Naive thymus-derived CD8-positive, alpha-beta T cell (primary cell): ENCODE results near the gene AKAP6. TPM values are rescaled to one million over a fixed set of nuclear protein-coding genes. Genes with fewer than 3 reads are reported as not detected.

Source experiments
- ATAC-seq, 2 donors: fragments of 150-1000 bp; cut with Tn5 transposase in 1 of 2; sonication (Bioruptor Pico), chemical (Tn5 transposase) in 1 of 2; 1 replicate in 1 of 2; 2 replicates in 1 of 2; pipeline ENCODE4 v1.10.0; 2021; ENCODE audit warnings: mild to moderate bottlenecking in 2 of 2, moderate library complexity in 2 of 2
- POLR2A ChIA-PET: fragments of 350-600 bp; sonication (Branson Sonifier 250); formaldehyde crosslinking; loops from one replicate; lab custom pipeline; 2021; ENCODE audit warnings: antibody characterized with exemption; lab: Charles Lee
- DNase-seq, 10 donors: peaks; one replicate each; pipeline versions ENCODE4 v3.0.0 to v3.0.0-alpha.2; 2020 to 2022
- H3K27ac Mint-ChIP-seq, 10 donors: one replicate each; pipeline ENCODE4 v1.8.0; 2020 to 2022; ENCODE audit warnings: mild to moderate bottlenecking in 10 of 10, mixed read lengths in 10 of 10, moderate library complexity in 4 of 10, inconsistent platforms in 1 of 10
- H3K27me3 Mint-ChIP-seq, 5 donors: one replicate each; pipeline ENCODE4 v1.8.0; 2021 to 2022; ENCODE audit warnings: mixed read lengths in 5 of 5
- H3K36me3 Mint-ChIP-seq, 3 donors: one replicate each; pipeline ENCODE4 v1.8.0; 2020 to 2022; ENCODE audit warnings: mixed read lengths in 3 of 3, mild to moderate bottlenecking in 2 of 3, inconsistent platforms in 1 of 3
- H3K4me1 Mint-ChIP-seq, 4 donors: one replicate each; pipeline ENCODE4 v1.8.0; 2021 to 2022; ENCODE audit warnings: mixed read lengths in 4 of 4
- H3K4me3 Mint-ChIP-seq, 10 donors: one replicate each; pipeline ENCODE4 v1.8.0; 2020 to 2022; ENCODE audit warnings: mild to moderate bottlenecking in 10 of 10, mixed read lengths in 10 of 10, moderate library complexity in 6 of 10, inconsistent platforms in 1 of 10
- H3K9me3 Mint-ChIP-seq, 9 donors: one replicate each; pipeline ENCODE4 v1.8.0; 2020 to 2022; ENCODE audit warnings: mixed read lengths in 9 of 9, mild to moderate bottlenecking in 3 of 9, inconsistent platforms in 1 of 9, moderate library complexity in 1 of 9
- polyA plus RNA-seq, 3 donors: library from polyadenylated mRNA; unstranded; fragments of 300-500 nt; fragmentation: Illumina TruSeq; gene quantifications; one replicate each; pipeline ENCODE4 v1.2.3, GENCODE V29; 2021
- total RNA-seq, 8 experiments: library from RNA in 2 of 8; stranded (reverse) in 2 of 8; gene quantifications; one replicate each; pipeline ENCODE4 v1.2.3 and lab custom pipeline; 2021 to 2026

The AKAP6 gene
- total and polyA plus RNA-seq, 5 experiments from 2014 or later = 1.4 to 4.6 (median 3.2) TPM

DNA sequence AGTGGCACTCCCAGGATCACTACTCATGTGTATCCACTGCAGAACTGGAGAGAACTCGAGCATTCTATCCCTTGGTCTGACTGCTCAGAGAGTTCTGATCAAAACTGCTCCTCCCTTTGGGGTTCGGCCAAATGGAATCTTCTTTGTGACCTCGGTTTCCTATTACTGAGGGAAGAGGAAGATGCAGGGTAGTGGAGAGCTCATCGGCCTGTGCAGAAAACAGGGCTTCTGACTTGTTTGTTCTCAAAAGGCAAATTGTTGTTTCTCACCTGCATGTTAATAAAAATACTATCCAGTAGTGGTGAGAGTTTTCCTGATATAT lies 17.1 kb upstream of the AKAP6 start:
- H3K27ac Mint-ChIP-seq = no peak overlapping the region
- peaks cover 0 to 2% (median 0%) of the 10 kb centered on the region in 5 donors for H3K27me3 Mint-ChIP-seq
- H3K4me1 Mint-ChIP-seq = no peaks in the 10 kb centered on the region
- no peak overlapping the region for H3K4me3 Mint-ChIP-seq
- no peak for ATAC-seq
- H3K9me3 Mint-ChIP-seq = no peaks in the 10 kb centered on the region
- DNase-seq = no peak
- peaks cover 0 to 2% (median 0%) of the 10 kb centered on the region in 3 donors for H3K36me3 Mint-ChIP-seq
- POLR2A ChIA-PET = no interaction called here

DNA sequence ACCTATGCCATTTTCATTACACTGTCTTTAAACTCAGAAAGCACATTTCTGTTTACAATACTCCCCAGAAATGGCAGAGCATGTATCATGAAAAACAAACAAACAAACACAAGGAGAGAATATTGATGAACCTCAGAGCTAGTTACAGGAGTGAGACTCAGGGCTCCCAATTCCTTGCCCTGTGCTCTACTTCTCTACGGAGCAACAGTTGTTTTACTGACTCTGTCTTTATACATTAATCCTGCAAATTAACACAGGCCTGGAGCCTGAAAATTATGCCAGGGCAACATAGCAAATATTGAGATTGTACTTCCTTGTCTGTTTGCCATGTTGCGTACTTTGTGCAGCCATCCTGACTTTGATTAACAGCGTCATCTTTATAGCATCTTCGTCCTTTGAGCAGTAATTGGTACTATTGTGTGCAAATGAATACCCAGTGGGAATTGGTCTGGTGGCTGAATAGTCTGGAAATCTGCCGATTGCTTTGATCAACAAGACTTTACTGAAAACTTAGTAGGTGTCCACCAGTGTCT lies 15.2 kb upstream of the AKAP6 start:
- no peaks in the 10 kb centered on the region for H3K4me1 Mint-ChIP-seq
- peaks cover 0 to 5% (median 4%) of the 10 kb centered on the region in 5 donors for H3K27me3 Mint-ChIP-seq
- H3K36me3 Mint-ChIP-seq = peaks cover 0 to 2% (median 0%) of the 10 kb centered on the region in 3 donors
- POLR2A ChIA-PET = interaction anchor here (0.6 kb wide), 1 partner anchor 1330 kb away, joined by 7 read pairs; no protein-coding TSS in a partner anchor
- H3K27ac Mint-ChIP-seq = no peak overlapping the region
- no peaks in the 10 kb centered on the region for H3K9me3 Mint-ChIP-seq
- DNase-seq (no peak), ATAC-seq (no peak)
- H3K4me3 Mint-ChIP-seq = no peak overlapping the region

DNA sequence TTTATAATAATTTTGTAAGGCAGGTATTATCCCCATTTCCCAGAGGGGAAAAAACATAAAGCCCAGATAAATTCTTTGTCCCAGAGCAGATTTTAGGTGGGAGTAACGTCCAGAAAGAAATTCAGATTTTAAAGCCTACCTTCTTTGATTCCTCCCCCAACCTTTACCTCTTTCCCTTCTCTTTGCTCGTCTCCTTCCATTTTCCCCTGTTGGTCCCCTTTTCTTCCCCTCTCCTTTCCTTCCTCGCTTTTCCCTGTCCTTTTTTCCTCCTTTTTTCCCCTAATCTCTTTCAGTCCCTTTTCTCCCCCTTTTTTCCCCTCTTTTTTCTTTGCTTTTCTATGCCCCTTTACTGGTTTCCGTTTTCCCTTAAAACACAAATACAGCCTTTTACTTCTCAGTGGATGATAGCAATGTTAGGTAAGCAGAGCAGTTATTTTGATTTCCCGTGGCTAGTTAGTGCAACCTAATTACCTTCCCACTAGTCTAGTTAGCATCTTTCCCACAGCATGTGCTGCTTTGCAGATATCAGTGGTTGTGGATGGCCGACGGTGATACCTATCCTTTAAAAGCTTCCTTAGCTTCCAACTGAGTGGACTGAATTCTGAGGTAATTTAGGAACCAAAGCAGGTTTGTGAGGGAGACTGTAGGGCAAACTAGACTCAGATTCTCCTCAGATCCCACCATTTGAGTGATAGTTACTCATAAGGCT lies 10.9 kb upstream of the AKAP6 start:
- peaks cover 0 to 6% (median 0%) of the 10 kb centered on the region in 3 donors for H3K36me3 Mint-ChIP-seq
- POLR2A ChIA-PET = no interaction called here
- H3K9me3 Mint-ChIP-seq = no peaks in the 10 kb centered on the region

DNA sequence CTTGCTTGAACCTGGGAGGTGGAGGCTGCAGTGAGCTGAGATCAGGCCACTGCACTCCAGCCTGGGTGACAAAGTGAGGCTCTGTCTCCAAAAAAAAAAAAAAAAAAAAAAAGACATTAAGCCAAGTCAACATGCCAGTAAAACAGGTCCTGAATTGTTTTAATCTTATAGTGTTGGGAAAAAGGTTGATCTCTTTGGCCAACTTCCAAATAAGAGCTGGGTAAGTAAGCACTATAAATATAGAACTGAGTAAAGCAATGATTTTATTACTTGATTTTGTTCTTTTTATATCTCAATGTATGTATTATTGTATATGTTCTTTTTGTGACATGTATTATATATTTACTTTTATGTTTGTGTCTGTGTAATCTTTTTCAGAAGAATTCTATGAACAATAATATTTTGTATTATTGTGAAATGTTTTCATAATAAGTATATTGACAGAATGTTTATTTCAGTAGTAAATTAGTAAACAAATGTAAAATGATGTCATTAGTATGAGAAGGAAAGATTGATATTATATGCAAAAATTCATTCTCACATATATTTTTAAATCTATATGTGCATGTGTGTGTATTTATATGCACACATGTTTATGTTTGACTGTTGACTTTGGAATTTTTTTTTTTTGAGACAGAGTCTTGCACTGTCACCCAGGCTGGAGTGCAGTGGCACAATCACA lies 9.6 kb upstream of the AKAP6 start:
- Mint-ChIP-seq H3K4me1 (no peaks in the 10 kb centered on the region), H3K9me3 (peaks cover 0 to 3% (median 0%) of the 10 kb centered on the region in 9 donors), H3K36me3 (peaks cover 0 to 8% (median 3%) of the 10 kb centered on the region in 3 donors), H3K27me3 (peaks cover 0 to 5% (median 4%) of the 10 kb centered on the region in 5 donors), H3K4me3 (no peak overlapping the region), H3K27ac (no peak overlapping the region)
- no peak for DNase-seq
- no peak for ATAC-seq
- POLR2A ChIA-PET = no interaction called here

More for the DNA sequence above, 10.9 kb upstream of the AKAP6 start:
- ATAC-seq = no peak
- Mint-ChIP-seq H3K4me1 (no peaks in the 10 kb centered on the region), H3K27me3 (peaks cover 0 to 5% (median 4%) of the 10 kb centered on the region in 5 donors), H3K4me3 (no peak overlapping the region), H3K27ac (no peak overlapping the region)
- no peak for DNase-seq

DNA sequence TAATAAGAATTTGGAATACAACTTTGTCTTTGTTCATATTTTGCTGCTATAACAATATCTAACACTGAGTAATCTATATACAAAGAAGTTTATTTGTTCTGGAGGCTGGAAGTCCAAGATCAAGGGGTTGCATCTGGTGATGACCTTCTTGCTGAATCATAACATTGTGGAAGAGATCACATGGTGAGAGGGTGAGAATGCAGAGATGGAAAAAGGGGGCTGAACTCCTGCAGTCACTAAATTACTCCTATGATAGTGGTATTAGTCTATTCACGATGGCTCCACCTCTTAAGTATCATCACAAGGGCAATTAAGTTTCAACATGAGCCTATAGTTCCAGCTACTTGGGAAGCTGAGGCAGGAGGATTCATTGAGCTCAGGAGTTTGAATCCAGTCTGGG lies 4.5 kb upstream of the AKAP6 start:
- H3K27ac Mint-ChIP-seq = no peak overlapping the region
- POLR2A ChIA-PET = no interaction called here
- no peak for DNase-seq
- H3K4me1 Mint-ChIP-seq = peaks cover 2 to 12% (median 7%) of the 10 kb centered on the region in 4 donors
- no peak overlapping the region for H3K4me3 Mint-ChIP-seq
- no peak for ATAC-seq
- H3K27me3 Mint-ChIP-seq = peaks cover 0 to 2% (median 0%) of the 10 kb centered on the region in 5 donors
- peaks cover 0 to 16% (median 0%) of the 10 kb centered on the region in 9 donors for H3K9me3 Mint-ChIP-seq
- peaks cover 0 to 15% (median 3%) of the 10 kb centered on the region in 3 donors for H3K36me3 Mint-ChIP-seq

DNA sequence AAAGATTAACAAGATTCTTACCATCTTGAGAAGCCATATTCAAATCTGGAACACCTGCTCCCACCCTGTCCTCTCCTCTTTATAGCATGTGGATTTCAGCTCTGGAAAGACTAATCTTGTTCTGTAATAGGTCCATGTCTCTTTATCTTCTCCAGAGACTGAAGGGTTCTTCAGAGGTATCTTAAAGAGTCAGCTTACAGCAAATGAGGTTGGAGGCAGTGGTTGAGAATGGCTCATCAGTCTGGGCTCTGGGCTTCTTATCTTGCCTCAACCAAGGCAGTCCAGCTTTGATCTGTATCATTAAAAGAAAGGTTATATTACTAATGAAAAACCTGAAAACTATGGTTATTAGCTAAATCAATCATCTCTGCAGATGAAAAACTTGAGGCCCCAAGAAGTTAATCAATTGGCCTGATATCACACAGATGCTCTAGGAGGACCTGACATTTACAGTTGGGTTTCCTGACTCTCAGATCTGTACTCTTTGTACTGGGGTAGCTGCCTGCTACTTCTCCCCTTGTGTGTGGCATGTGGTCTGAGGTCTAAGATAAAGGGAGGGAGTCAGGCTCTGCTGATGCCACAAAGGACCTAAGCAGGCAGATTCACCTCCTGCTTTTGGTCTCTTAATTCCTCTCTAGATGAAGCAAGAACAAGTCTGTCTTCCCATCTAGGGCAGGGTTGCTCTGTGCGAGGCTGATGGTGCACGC lies 1.7 kb upstream of the AKAP6 start:
- no peak overlapping the region for H3K4me3 Mint-ChIP-seq
- ATAC-seq (peak; percentile 57 to 77), DNase-seq (peak in 5 of 10 donors; percentile 3 to 44 (median 13))

DNA sequence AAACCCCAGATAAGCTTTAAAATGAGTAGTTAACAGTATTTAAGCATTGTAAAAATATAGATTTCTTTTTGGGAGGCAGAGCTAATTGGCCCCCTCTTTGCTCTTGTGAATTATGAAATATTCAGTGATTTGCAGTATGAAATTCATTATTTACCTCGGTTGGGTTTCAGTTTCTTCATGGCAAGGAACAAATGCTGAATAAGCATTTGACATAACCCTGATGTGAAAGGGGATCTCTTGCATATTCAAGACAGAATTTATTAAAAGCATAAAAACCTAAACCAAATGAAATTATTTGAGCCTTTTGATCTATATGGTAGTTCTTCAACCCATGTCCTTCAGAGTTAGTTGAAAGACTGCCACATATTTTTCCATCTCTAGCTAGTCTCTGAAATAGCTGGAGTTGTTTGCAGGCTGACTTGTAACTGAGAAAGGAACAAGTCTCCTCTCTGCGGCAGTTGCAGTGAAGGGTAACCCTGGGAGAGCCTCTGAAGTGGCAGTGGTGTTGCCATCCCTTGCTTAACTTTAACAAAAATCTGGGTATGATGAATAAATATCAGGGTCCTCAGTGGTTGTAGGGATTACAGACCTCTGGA lies 690 bp downstream of the AKAP6 start:
- POLR2A ChIA-PET = no interaction called here
- no peak overlapping the region for H3K27ac Mint-ChIP-seq
- ATAC-seq = no peak
- no peaks in the 10 kb centered on the region for H3K27me3 Mint-ChIP-seq
- no peak for DNase-seq
- H3K4me3 Mint-ChIP-seq = no peak overlapping the region
- peaks cover 0 to 13% (median 0%) of the 10 kb centered on the region in 9 donors for H3K9me3 Mint-ChIP-seq
- peaks cover 0 to 5% (median 0%) of the 10 kb centered on the region in 3 donors for H3K36me3 Mint-ChIP-seq
- H3K4me1 Mint-ChIP-seq = peaks cover 2 to 12% (median 7%) of the 10 kb centered on the region in 4 donors

More for the DNA sequence above, 1.7 kb upstream of the AKAP6 start:
- peak overlapping the region in 4 of 10 donors; percentile 16 to 85 (median 56) for H3K27ac Mint-ChIP-seq
- peaks cover 0 to 10% (median 3%) of the 10 kb centered on the region in 3 donors for H3K36me3 Mint-ChIP-seq
- POLR2A ChIA-PET = no interaction called here
- H3K4me1 Mint-ChIP-seq = peaks cover 2 to 12% (median 7%) of the 10 kb centered on the region in 4 donors
- H3K27me3 Mint-ChIP-seq = no peaks in the 10 kb centered on the region
- peaks cover 0 to 16% (median 0%) of the 10 kb centered on the region in 9 donors for H3K9me3 Mint-ChIP-seq

DNA sequence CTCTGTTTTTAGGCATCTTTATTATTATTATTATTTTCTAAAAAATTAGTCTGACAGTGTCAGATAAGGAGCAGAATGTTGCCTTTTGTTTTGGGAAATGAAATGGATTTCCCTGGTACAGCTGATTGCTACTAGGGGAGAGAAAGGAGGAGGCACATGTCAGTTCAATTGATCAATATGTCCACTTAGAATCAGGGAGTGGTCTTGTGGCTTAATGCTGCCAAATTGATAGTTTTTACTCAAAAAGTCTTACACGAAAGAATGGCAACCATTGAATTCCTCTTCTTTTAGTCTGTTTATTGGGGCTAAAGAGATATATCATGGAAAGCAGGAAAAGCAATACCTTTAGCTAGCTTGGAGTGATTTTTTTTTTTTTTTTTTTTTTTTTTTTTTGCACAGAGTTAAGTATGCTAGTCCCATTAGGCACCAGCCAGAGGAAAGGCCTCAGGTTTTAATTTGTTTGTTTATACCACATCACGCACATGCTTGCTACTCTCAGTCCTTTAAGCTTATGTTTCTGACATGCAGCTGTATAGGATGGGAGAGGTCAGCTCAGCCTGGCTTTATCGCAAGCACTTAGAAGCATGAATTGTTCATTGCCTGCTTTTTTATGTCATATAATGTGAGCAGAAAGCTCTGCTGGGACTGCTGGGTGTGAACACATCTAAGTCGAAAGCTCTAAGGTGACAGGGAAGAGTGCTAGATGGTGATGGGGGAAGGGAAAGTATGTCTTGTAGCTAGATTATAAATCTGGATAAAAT lies 1.4 kb downstream of the AKAP6 start:
- Mint-ChIP-seq H3K4me1 (peaks cover 2 to 12% (median 7%) of the 10 kb centered on the region in 4 donors), H3K27me3 (no peaks in the 10 kb centered on the region), H3K27ac (no peak overlapping the region), H3K36me3 (no peaks in the 10 kb centered on the region), H3K9me3 (peaks cover 0 to 5% (median 0%) of the 10 kb centered on the region in 9 donors), H3K4me3 (no peak overlapping the region)
- DNase-seq (no peak), ATAC-seq (no peak)
- POLR2A ChIA-PET = no interaction called here

DNA sequence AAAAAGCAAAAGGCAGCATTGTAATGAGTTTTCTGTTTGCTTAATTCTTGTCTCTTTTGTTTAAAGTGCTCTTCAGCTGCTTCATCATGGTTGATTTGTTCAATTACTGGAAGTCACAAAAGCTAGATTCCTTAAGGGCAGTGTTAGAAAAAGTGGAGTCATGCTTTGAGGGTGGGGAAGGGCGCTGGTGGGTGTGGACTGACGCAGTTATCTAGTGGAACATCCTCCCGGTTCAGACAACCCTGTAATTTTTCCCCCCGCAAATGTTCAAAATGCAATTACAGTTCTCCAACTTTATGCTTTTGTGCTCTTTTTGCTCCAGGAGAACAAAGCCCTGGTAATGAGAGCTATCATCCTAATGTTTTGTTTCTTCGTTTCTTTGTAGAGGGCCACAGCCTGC lies 2.1 kb downstream of the AKAP6 start:
- Mint-ChIP-seq H3K4me3 (no peak overlapping the region), H3K27ac (no peak overlapping the region), H3K9me3 (no peaks in the 10 kb centered on the region), H3K36me3 (no peaks in the 10 kb centered on the region), H3K4me1 (peaks cover 2 to 12% (median 7%) of the 10 kb centered on the region in 4 donors), H3K27me3 (no peaks in the 10 kb centered on the region)
- ATAC-seq = no peak
- no peak for DNase-seq
- POLR2A ChIA-PET = no interaction called here

DNA sequence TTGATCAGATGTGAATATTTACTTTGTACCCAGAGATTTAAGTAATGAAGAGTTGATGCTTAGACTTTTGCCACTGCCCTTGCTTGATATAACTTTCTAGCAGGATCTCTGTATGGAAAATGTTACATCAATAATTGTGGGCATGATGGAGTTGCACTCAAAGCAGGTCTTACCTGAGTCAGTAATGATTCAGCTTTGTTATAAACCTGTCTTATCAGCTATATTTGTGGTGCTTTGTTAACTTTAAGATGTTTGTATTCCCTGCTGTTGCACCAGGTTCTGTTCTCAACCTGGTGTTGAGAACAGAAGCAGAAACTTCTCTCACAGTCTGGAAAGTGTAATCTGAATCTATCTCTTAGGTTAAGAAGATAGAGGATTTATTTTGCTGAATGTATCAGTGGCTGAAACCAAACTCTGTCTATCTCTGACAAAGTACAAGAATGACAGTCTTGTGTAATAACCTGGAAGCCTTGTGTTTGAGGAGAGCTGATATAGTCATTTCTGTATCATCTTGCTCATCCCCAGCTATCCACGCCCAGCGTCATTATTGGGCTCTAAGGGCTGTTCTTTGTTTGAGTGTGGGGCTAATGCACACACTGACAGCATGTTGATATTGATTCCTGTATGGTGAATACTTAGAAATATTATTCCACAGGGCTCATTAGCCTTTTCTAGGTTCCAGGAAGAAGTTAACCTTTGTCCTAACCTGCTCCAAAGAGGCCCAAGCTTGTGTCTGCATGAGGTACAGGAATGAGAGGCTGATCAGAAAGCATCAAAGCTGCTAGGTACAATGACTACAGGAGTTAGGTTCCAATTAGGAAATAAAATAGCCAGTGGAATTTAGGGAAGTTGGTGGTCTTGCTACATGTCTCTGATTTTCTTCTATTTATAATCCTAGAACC lies 3.6 kb downstream of the AKAP6 start:
- Mint-ChIP-seq H3K27ac (no peak overlapping the region), H3K36me3 (no peaks in the 10 kb centered on the region), H3K4me3 (no peak overlapping the region), H3K4me1 (peaks cover under 1 to 5% (median 4%) of the 10 kb centered on the region in 4 donors), H3K27me3 (no peaks in the 10 kb centered on the region), H3K9me3 (no peaks in the 10 kb centered on the region)
- DNase-seq (no peak), ATAC-seq (no peak)
- POLR2A ChIA-PET = no interaction called here

DNA sequence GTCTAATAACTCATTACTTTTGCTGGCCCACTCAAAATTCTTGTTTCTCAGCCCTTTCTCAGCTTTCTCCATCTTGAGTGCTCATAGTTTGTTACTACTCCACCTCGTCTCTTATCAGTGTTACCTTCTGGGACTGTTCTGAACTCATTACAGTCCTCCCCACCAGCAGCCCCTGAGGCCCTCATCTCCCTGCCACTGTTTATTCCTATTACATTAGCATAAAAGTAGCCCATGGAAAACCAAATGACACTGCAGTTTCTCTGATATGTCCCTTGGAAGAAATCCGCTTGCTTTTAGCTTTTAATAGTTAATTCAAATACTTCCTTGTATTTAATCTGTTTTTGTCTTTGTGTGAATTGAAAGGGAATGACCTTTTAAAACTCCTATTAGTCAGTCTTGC lies 7.6 kb downstream of the AKAP6 start:
- Mint-ChIP-seq H3K4me1 (no peaks in the 10 kb centered on the region), H3K9me3 (no peaks in the 10 kb centered on the region), H3K4me3 (no peak overlapping the region), H3K27ac (no peak overlapping the region), H3K27me3 (no peaks in the 10 kb centered on the region), H3K36me3 (peaks cover 0 to 3% (median 0%) of the 10 kb centered on the region in 3 donors)
- POLR2A ChIA-PET = no interaction called here
- ATAC-seq (no peak), DNase-seq (no peak)
